Right lobe of liver (tissue), 6 donors: Measurements from ENCODE around the gene NPTX1. TPM values are rescaled to one million over a fixed set of nuclear protein-coding genes. Genes with fewer than 3 reads are reported as not detected.
A peak's percentile ranks its signal among the peaks of the same experiment; 100 is the strongest.

Experiments
- ATAC-seq, 4 donors: fragments of 200-7000 bp; cut with Tn5 transposase; one replicate each; pipeline ENCODE4 v1.9.1; 2020; ENCODE audit warnings: mild to moderate bottlenecking in 4 of 4, moderate library complexity in 4 of 4
- DNase-seq, 3 donors: peaks; one replicate each; pipeline ENCODE4 v3.0.0-alpha.2; 2020
- H3K27ac ChIP-seq, 3 donors: fragments of 200-600 bp; one replicate each; pipeline ENCODE4 v1.8.0; 2022
- H3K27me3 ChIP-seq, 2 donors: fragments of 200-600 bp; one replicate each; pipeline ENCODE4 v1.8.0; 2022
- H3K36me3 ChIP-seq, 4 donors: fragments of 200-600 bp; sonication (generic) in 1 of 4; one replicate each; pipeline versions ENCODE4 v1.5.1 to v1.8.0; 2017 to 2022; ENCODE audit warnings: control low read depth in 1 of 4
- H3K4me1 ChIP-seq, 4 donors: fragments of 200-600 bp; sonication (generic) in 1 of 4; one replicate each; pipeline versions ENCODE4 v1.5.1 to v1.8.0; 2017 to 2022; ENCODE audit warnings: control low read depth in 1 of 4
- H3K4me3 ChIP-seq, 3 donors: fragments of 200-600 bp; one replicate each; pipeline ENCODE4 v1.8.0; 2022
- H3K9me3 ChIP-seq, 4 donors: fragments of 200-600 bp; sonication (generic) in 1 of 4; one replicate each; pipeline versions ENCODE4 v1.5.1 to v1.8.0; 2017 to 2022; ENCODE audit warnings: control low read depth in 1 of 4
- POLR2A ChIP-seq: fragments of 450-650 bp; IDR thresholded peaks from one replicate; pipeline ENCODE4 v1.6.1; 2017; ENCODE audit warnings: antibody characterized with exemption, mild to moderate bottlenecking
- WGBS: methylation state at CpG from one replicate; pipeline ENCODE4 v1.1.6; 2018; ENCODE audit warnings: low coverage, low lambda C conversion rate; ENCODE audit not compliant: insufficient coverage; ENCODE audit errors: missing lambda C conversion rate; 5-methylcytosine and 5-hydroxymethylcytosine counted together
- intact Hi-C, 2 donors: fragments of 100-400 bp; cut with DNase I; formaldehyde crosslinking; loops; one replicate each; pipeline versions ENCODE4 v1.11.2 to v1.14.1; 2022
- total RNA-seq, 6 experiments: library from RNA; depleted of rRNA in 2 of 6; stranded (reverse); fragments of >200 nt in 2 of 6; fragmentation: NEBNext Ultra II Directional in 3 of 6; extraction: Animal tissue kit (Norgen Biotek cat#: 25700) in 3 of 6; gene quantifications; one replicate each; pipeline versions ENCODE4 v1.1.0 to v1.2.4, GENCODE V29; 2016 to 2023
- TF ChIP-seq, protein P1 (sequence below), 4 donors: fragments of 200-600 bp in 3 of 4; fragments of 450-650 bp in 1 of 4; IDR thresholded peaks; one replicate each; pipeline versions ENCODE4 v1.5.1 to v1.8.0; 2016 to 2022; ENCODE audit warnings: antibody characterized with exemption in 4 of 4, mild to moderate bottlenecking in 2 of 4
- donor health status: DM: no; HTN: yes; CAD: no.
- donor health status: DM: no; HTN: no; CAD: no.
- donor health status: DM: no; HTN: no; CAD: no.
- donor health status: DM: no; HTN: yes; CAD: no.
- donor health status: DM: no; HTN: yes; CAD: no.

NPTX1 gene
- total RNA-seq, 6 experiments from 2014 or later, result 0.06 TPM; not detected in 5

DNA sequence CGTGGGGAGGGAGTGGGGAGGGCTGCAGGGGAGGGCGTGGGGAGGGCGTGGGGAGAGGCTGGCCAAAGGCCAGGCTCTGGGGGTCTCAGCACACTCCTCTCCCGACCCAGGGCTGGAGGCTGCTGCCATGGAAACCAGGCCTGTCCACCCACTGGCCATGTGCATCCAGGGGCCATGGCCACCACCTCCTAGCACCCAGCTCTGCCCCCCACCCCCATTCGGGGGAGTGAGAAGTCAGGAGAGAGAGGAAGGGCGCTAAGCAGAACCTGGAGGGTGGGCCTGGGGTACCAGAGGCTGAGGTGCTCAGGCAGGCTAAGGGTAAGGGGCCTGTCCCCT lies 31.8 kb downstream of the NPTX1 start:
- no peaks in the 10 kb centered on the region for H3K9me3 ChIP-seq
- DNase-seq (no peak), ATAC-seq (no peak)
- intact Hi-C loops, result no loop called here
- no peaks in the 10 kb centered on the region for H3K4me1 ChIP-seq
- H3K27me3 ChIP-seq, result no peaks in the 10 kb centered on the region
- 70% methylated on average over 3 of the region's 6 CpGs for WGBS
- H3K36me3 ChIP-seq, result no peaks in the 10 kb centered on the region
- no peak for TF ChIP-seq POLR2A
- TF ChIP-seq, protein P1, sequence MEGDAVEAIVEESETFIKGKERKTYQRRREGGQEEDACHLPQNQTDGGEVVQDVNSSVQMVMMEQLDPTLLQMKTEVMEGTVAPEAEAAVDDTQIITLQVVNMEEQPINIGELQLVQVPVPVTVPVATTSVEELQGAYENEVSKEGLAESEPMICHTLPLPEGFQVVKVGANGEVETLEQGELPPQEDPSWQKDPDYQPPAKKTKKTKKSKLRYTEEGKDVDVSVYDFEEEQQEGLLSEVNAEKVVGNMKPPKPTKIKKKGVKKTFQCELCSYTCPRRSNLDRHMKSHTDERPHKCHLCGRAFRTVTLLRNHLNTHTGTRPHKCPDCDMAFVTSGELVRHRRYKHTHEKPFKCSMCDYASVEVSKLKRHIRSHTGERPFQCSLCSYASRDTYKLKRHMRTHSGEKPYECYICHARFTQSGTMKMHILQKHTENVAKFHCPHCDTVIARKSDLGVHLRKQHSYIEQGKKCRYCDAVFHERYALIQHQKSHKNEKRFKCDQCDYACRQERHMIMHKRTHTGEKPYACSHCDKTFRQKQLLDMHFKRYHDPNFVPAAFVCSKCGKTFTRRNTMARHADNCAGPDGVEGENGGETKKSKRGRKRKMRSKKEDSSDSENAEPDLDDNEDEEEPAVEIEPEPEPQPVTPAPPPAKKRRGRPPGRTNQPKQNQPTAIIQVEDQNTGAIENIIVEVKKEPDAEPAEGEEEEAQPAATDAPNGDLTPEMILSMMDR (IDR thresholded peaks at IDR 0.05), result no peak
- no peak overlapping the region for H3K27ac ChIP-seq
- H3K4me3 ChIP-seq, result no peak overlapping the region

DNA sequence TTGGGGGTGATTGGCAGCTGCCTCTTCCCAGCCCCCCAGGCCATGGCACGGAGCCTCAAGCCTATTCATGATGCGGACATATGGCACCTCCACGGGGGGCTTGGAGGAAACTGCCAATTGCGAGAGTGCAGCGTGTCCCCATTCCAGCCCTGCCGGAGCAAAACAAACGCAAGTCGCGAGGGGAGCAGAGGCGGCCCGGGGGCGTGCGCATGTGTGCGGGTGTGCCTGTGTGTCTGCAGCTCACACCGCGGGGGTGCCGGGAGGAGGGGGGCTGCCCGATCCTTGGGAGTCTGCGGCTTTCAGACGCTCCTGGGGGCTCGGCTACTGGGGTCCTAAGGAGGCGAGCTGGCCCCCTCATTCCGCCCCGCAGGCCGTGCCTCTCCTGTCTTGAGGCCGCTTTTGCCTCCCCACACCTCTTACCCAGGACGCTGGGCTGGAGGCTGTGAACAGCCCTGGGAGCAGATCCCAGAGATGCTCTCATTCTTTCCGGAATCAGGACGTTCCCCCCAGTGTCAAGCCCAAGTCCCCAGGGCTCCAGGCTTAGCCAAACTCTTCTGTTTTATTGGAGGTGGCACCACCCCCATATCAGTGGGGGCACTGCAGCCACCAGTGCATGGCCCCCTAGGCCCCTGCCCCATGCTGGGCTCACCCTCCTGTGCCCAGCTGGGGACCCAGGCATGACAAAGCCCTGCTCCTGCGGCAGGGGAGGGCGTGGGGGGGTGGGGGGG lies 32.3 kb downstream of the NPTX1 start:
- TF ChIP-seq POLR2A, result no peak
- TF ChIP-seq, protein P1 (IDR thresholded peaks at IDR 0.05), result no peak
- Histone ChIP-seq H3K9me3 (no peaks in the 10 kb centered on the region), H3K36me3 (no peaks in the 10 kb centered on the region), H3K27me3 (no peaks in the 10 kb centered on the region), H3K4me3 (no peak overlapping the region), H3K27ac (no peak overlapping the region), H3K4me1 (no peaks in the 10 kb centered on the region)
- DNase-seq (no peak), ATAC-seq (no peak)
- 36% methylated on average over 5 of the region's 31 CpGs for WGBS
- intact Hi-C loops, result no loop called here

DNA sequence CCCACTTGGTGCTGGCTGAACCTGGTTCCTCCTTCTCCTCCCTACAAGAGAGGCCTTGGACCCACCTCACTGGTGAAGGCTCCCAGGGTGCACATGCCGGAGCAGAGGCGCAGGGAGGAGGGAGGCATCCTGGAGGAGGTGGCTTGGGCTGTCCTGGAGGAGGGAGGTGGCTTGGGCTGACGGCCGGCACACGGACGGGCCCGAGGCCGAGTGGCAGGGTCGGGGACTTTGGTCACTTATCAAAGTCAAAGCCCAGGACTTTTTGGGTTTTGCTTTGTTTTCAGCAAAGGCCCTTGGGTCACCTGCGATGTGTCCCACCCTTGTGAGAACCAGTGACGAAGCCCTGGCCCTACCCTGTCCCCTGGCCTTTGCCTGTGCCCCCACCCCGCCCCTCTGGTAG lies 32.9 kb downstream of the NPTX1 start:
- DNase-seq (no peak), ATAC-seq (peak in 2 of 4 donors; percentile 7 to 47)
- no peaks in the 10 kb centered on the region for H3K4me1 ChIP-seq
- H3K9me3 ChIP-seq, result no peaks in the 10 kb centered on the region
- no peak for TF ChIP-seq POLR2A
- TF ChIP-seq, protein P1 (IDR thresholded peaks at IDR 0.05), result no peak
- no peaks in the 10 kb centered on the region for H3K36me3 ChIP-seq
- no peaks in the 10 kb centered on the region for H3K27me3 ChIP-seq
- intact Hi-C loops, result no loop called here
- no peak overlapping the region for H3K4me3 ChIP-seq
- 0% methylated on average over 1 of the region's 12 CpGs for WGBS
- no peak overlapping the region for H3K27ac ChIP-seq

DNA sequence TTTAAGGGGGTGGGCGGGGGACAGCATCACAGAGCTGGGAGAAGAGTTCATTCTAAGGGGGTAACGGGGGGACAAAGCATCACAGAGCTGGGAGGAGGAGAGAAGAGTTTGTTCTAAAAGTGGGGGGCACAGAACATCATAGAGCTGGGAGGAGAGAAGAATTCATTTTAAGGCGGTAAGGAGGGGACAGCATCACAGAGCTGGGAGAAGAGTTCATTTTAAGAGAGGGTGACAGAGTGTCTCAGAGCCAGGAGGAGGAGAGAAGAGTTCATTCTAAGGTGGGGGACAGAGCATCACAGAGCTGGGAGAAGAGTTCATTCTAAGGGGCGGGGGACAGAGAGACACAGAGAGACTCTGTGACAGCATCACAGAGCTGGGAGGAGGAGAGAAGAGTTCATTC lies 33.6 kb downstream of the NPTX1 start:
- no peaks in the 10 kb centered on the region for H3K9me3 ChIP-seq
- no peaks in the 10 kb centered on the region for H3K27me3 ChIP-seq
- WGBS, result 88% methylated on average over 3 of the region's 4 CpGs
- intact Hi-C loops, result no loop called here
- ATAC-seq, result no peak
- no peaks in the 10 kb centered on the region for H3K4me1 ChIP-seq
- H3K27ac ChIP-seq, result no peak overlapping the region
- TF ChIP-seq POLR2A, result no peak
- TF ChIP-seq, protein P1 (IDR thresholded peaks at IDR 0.05), result no peak
- H3K36me3 ChIP-seq, result no peaks in the 10 kb centered on the region
- H3K4me3 ChIP-seq, result no peak overlapping the region
- DNase-seq, result no peak

DNA sequence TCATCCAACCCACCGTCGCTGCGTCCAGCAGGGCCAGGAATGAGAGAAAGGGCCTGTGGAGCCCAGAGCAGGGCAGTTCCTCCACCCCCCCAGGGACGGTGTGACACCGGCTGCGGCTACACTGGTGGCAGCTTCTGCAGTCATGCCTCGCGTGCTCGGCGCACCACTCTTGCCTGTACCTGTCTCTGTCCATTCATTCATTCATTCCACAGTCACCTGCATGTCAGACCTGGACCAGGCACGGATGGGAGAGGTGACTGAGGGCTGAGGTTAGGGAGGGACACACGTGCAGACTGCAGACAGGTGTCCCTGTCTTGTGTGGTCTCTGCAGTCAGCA lies 34.1 kb downstream of the NPTX1 start:
- no peak for DNase-seq
- no peaks in the 10 kb centered on the region for H3K36me3 ChIP-seq
- H3K27me3 ChIP-seq, result no peaks in the 10 kb centered on the region
- TF ChIP-seq POLR2A, result no peak
- TF ChIP-seq, protein P1 (IDR thresholded peaks at IDR 0.05), result no peak
- H3K27ac ChIP-seq, result no peak overlapping the region
- H3K4me1 ChIP-seq, result no peaks in the 10 kb centered on the region
- WGBS, result 73% methylated on average over 2 of the region's 12 CpGs
- no peaks in the 10 kb centered on the region for H3K9me3 ChIP-seq
- intact Hi-C loops, result no loop called here
- H3K4me3 ChIP-seq, result no peak overlapping the region
- ATAC-seq, result no peak
